IgD-negative memory B cell (primary cell): Measurements from ENCODE around the gene TLE4. TPM values are rescaled to one million over a fixed set of nuclear protein-coding genes. Genes with fewer than 3 reads are reported as not detected.
A peak's percentile ranks its signal among the peaks of the same experiment; 100 is the strongest.

ENCODE experiments used
- H3K27ac Mint-ChIP-seq, 3 donors: one replicate each; pipeline ENCODE4 v1.8.0; 2020 to 2022; ENCODE audit warnings: mild to moderate bottlenecking in 3 of 3, mixed read lengths in 3 of 3, moderate library complexity in 1 of 3
- H3K27me3 Mint-ChIP-seq: one replicate; pipeline ENCODE4 v1.8.0; 2021; ENCODE audit warnings: mixed read lengths
- H3K36me3 Mint-ChIP-seq: one replicate; pipeline ENCODE4 v1.8.0; 2020; ENCODE audit warnings: mild to moderate bottlenecking, mixed read lengths
- H3K4me1 Mint-ChIP-seq, 3 donors: one replicate each; pipeline ENCODE4 v1.8.0; 2020 to 2022; ENCODE audit warnings: mixed read lengths in 3 of 3, mild to moderate bottlenecking in 1 of 3
- H3K4me3 Mint-ChIP-seq, 4 donors: one replicate each; pipeline ENCODE4 v1.8.0; 2020 to 2022; ENCODE audit warnings: mild to moderate bottlenecking in 4 of 4, mixed read lengths in 4 of 4, moderate library complexity in 3 of 4
- H3K9me3 Mint-ChIP-seq, 3 donors: one replicate each; pipeline ENCODE4 v1.8.0; 2020 to 2021; ENCODE audit warnings: mixed read lengths in 3 of 3, mild to moderate bottlenecking in 1 of 3
- polyA plus RNA-seq: library from polyadenylated mRNA; unstranded; fragments of 300-500 nt; fragmentation: Illumina TruSeq; gene quantifications from one replicate; pipeline ENCODE4 v1.2.3, GENCODE V29; 2021

Gene TLE4
- polyA plus RNA-seq, 1 donor from 2014 or later: 20.4 TPM

GRCh38 chr9:79565245-79565644 is 6.5 kb upstream of the TLE4 start:
- Mint-ChIP-seq H3K27me3 (peaks cover 11% of the 10 kb centered on the region), H3K27ac (no peak overlapping the region), H3K4me3 (no peak overlapping the region), H3K4me1 (peaks cover 6 to 18% (median 10%) of the 10 kb centered on the region in 3 donors), H3K9me3 (no peaks in the 10 kb centered on the region), H3K36me3 (no peaks in the 10 kb centered on the region)

DNA sequence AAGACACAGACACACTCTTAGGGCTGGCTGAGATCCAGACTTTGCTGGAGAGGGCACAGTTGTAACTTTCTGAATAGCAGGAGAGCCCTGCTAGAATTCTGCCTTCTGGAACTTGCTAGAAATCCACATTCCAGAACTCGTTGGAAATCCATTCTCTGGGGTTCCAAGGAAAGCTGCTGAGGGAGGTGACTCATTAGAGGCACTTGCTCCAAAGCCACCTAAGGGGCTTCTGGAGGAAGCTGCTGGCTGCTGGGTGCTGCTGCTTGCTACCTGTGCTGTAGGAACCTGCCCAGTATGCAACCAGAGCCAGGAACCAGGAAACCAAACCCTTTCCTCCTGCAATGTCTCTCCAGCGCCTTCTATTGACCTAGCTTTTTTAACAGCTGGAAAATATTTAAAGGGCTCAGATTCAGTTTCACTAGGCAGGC is 4.1 kb upstream of the TLE4 start:
- Mint-ChIP-seq H3K27ac (no peak overlapping the region), H3K27me3 (peaks cover 14% of the 10 kb centered on the region), H3K36me3 (no peaks in the 10 kb centered on the region), H3K9me3 (no peaks in the 10 kb centered on the region), H3K4me3 (no peak overlapping the region), H3K4me1 (peaks cover 6 to 20% (median 10%) of the 10 kb centered on the region in 3 donors)

GRCh38 chr9:79568337-79569101 is 3.2 kb upstream of the TLE4 start:
- Mint-ChIP-seq H3K9me3 (no peaks in the 10 kb centered on the region), H3K27me3 (peaks cover 14% of the 10 kb centered on the region), H3K36me3 (no peaks in the 10 kb centered on the region), H3K4me1 (peaks cover 6 to 21% (median 11%) of the 10 kb centered on the region in 3 donors), H3K4me3 (peak overlapping the region in 2 of 4 donors; percentile 2 to 84), H3K27ac (peak overlapping the region in 1 of 3 donors; percentile 62)

DNA sequence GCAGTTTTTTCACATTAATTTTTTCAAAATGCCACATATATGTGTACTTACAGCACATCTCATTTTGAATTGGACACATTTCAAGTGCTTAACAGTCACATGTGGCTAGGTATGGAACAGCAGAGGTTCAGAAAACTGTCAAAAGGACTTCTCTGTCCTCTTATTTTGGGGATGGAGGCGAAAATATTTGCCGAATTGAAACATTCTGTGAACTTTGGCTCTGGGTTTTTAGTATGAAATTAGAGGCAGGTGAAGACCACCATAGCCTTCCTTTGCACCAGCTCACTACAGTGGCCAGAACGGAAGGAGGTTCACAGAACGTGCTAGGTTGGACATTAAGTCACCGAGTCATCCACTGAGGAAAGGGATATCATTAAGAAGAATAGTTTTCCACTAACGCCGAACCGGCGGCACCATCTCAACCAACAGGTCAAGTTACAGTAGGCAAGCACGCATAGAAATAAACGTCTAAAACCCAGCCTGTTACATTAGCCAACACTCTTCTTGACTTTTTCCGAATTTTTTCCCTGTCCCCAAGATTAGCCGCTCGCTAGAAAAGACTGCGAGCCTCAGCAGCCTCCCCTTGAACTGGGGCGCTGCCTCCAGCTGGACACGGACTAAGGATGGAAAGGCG is 1.8 kb upstream of the TLE4 start:
- no peaks in the 10 kb centered on the region for H3K36me3 Mint-ChIP-seq
- H3K9me3 Mint-ChIP-seq: no peaks in the 10 kb centered on the region
- peaks cover 19 to 33% (median 24%) of the 10 kb centered on the region in 3 donors for H3K4me1 Mint-ChIP-seq
- no peak overlapping the region for H3K4me3 Mint-ChIP-seq
- peaks cover 14% of the 10 kb centered on the region for H3K27me3 Mint-ChIP-seq
- H3K27ac Mint-ChIP-seq: peak overlapping the region; percentile 22 to 83 (median 81)

- H3K9me3 Mint-ChIP-seq: no peaks in the 10 kb centered on the region
- peak overlapping the region; percentile 10 to 81 (median 22) for H3K27ac Mint-ChIP-seq
- H3K27me3 Mint-ChIP-seq: peaks cover 14% of the 10 kb centered on the region
- no peak overlapping the region for H3K4me3 Mint-ChIP-seq
- peaks cover 22 to 31% (median 27%) of the 10 kb centered on the region in 3 donors for H3K4me1 Mint-ChIP-seq
- H3K36me3 Mint-ChIP-seq: no peaks in the 10 kb centered on the region
These were observed 1.1 kb upstream of the TLE4 start for GRCh38 chr9:79570448-79571308.

- H3K9me3 Mint-ChIP-seq: no peaks in the 10 kb centered on the region
- H3K4me3 Mint-ChIP-seq: peak overlapping the region in 2 of 4 donors; percentile 90 to 93
- H3K4me1 Mint-ChIP-seq: peaks cover 30 to 41% (median 37%) of the 10 kb centered on the region in 3 donors
- H3K27me3 Mint-ChIP-seq: peaks cover 14% of the 10 kb centered on the region
- H3K36me3 Mint-ChIP-seq: peaks cover 3% of the 10 kb centered on the region
- H3K27ac Mint-ChIP-seq: no peak overlapping the region
These were observed 355 bp downstream of the TLE4 start for GRCh38 chr9:79572032-79572607.

- H3K4me1 Mint-ChIP-seq: peaks cover 37 to 45% (median 44%) of the 10 kb centered on the region in 3 donors
- H3K4me3 Mint-ChIP-seq: peak overlapping the region in 3 of 4 donors; percentile 90 to 98 (median 93)
- peaks cover 3% of the 10 kb centered on the region for H3K36me3 Mint-ChIP-seq
- H3K27ac Mint-ChIP-seq: peak overlapping the region in 2 of 3 donors; percentile 23 to 98
- H3K9me3 Mint-ChIP-seq: no peaks in the 10 kb centered on the region
- peaks cover 14% of the 10 kb centered on the region for H3K27me3 Mint-ChIP-seq
These were observed 1.0 kb downstream of the TLE4 start for GRCh38 chr9:79572608-79573411.

DNA sequence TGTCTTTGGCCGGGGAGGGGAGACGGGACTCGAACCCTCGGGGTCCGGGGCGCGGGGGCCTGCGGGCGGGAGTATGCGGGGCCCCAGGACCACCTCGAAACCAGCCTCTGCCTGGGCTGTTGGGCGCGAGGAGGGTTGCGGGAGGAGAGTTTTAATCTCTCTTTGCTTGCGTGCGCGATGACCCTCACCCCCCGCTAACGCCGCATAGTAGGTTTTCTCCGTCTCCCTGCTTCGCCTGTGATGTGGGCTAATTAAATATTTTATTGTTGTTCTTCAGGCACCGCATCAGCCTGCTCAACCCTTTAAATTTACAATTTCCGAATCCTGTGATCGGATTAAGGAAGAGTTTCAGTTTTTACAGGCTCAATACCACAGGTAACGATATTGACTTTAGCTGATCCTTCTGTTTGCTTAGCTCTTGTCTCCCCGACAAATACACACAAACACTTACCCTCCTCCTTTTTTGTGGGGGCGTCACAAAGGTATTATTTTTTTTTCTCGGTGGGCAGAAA is 1.7 kb downstream of the TLE4 start:
- no peaks in the 10 kb centered on the region for H3K9me3 Mint-ChIP-seq
- H3K4me3 Mint-ChIP-seq: peak overlapping the region in 3 of 4 donors; percentile 90 to 98 (median 93)
- peak overlapping the region; percentile 90 to 98 (median 97) for H3K27ac Mint-ChIP-seq
- peaks cover 36 to 46% (median 45%) of the 10 kb centered on the region in 3 donors for H3K4me1 Mint-ChIP-seq
- peaks cover 3% of the 10 kb centered on the region for H3K36me3 Mint-ChIP-seq
- peaks cover 11% of the 10 kb centered on the region for H3K27me3 Mint-ChIP-seq

DNA sequence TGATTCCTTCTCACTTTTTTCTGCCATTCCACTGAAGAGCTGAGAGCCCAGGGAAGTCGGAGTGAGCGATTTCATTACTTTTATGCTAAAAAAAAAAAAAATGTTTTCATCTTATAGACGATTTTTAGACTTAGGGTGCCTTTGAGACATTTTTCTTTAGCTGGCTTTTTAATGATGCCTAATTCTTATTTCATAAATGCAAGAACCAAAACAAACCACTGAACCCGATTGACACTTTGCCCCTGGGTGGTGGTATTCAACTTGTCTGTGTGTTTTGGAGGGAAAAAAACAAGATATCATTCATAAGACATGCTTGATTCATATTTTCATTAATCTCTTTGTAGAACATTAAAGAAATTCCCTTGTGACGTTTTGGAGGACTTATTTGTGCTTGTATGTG is 2.4 kb downstream of the TLE4 start:
- H3K36me3 Mint-ChIP-seq: peaks cover 3% of the 10 kb centered on the region
- peaks cover 35 to 47% (median 46%) of the 10 kb centered on the region in 3 donors for H3K4me1 Mint-ChIP-seq
- peak overlapping the region; percentile 8 to 98 (median 90) for H3K27ac Mint-ChIP-seq

DNA sequence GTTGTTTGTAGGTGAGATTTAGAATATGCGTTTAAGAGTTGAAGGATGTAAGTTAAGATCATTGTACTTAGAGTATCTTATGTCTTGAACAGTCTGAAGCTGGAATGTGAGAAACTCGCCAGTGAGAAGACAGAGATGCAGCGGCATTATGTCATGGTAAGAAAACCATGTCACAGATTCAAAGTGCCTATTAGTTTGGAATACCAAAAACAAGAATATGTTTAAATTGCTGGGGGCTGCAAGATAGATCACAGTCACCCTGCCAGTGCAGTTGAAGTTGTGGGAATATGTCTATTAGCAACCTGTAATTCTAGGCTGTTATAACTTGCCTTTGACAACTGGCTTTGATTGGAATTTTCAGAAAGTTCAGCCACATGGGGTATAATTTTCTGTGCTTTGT is 3.0 kb downstream of the TLE4 start:
- peaks cover 35 to 49% (median 48%) of the 10 kb centered on the region in 3 donors for H3K4me1 Mint-ChIP-seq
- H3K4me3 Mint-ChIP-seq: peak overlapping the region in 3 of 4 donors; percentile 66 to 98 (median 93)
- H3K36me3 Mint-ChIP-seq: peaks cover 3% of the 10 kb centered on the region
- peaks cover 7% of the 10 kb centered on the region for H3K27me3 Mint-ChIP-seq
- H3K27ac Mint-ChIP-seq: peak overlapping the region in 2 of 3 donors; percentile 90 to 98
- H3K9me3 Mint-ChIP-seq: no peaks in the 10 kb centered on the region

More for the DNA sequence above, 2.4 kb downstream of the TLE4 start:
- peak overlapping the region in 3 of 4 donors; percentile 90 to 98 (median 93) for H3K4me3 Mint-ChIP-seq
- H3K9me3 Mint-ChIP-seq: no peaks in the 10 kb centered on the region
- peaks cover 7% of the 10 kb centered on the region for H3K27me3 Mint-ChIP-seq

DNA sequence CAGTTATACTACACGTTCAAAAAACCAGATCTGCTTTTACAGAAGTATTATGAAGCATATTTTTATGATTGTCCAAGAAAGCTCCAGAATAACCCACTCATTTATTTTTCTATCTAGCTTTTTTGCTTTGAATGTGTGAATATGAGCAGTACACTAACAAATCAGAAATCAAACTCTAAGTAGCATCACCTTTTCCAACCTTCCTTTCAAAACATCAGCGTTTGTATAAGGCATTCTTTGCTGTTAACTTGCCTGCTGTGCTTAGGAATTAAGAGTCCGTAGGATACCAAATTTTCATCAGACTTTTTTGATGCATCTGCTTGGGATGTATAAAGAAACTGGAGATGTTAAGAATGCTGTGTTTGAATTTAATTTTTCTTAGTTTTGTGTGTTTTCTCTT is 3.8 kb downstream of the TLE4 start:
- peak overlapping the region in 2 of 3 donors; percentile 2 to 50 for H3K27ac Mint-ChIP-seq

GRCh38 chr9:79577969-79578723 is 6.4 kb downstream of the TLE4 start:
- H3K4me3 Mint-ChIP-seq: peak overlapping the region in 3 of 4 donors; percentile 26 to 66 (median 27)

More for the DNA sequence above, 3.8 kb downstream of the TLE4 start:
- peak overlapping the region in 2 of 4 donors; percentile 72 to 82 for H3K4me3 Mint-ChIP-seq
- peaks cover 3% of the 10 kb centered on the region for H3K36me3 Mint-ChIP-seq
- no peaks in the 10 kb centered on the region for H3K27me3 Mint-ChIP-seq
- H3K9me3 Mint-ChIP-seq: no peaks in the 10 kb centered on the region
- peaks cover 37 to 51% (median 45%) of the 10 kb centered on the region in 3 donors for H3K4me1 Mint-ChIP-seq

GRCh38 chr9:79578891-79579290 is 7.1 kb downstream of the TLE4 start:
- Mint-ChIP-seq H3K27ac (no peak overlapping the region), H3K36me3 (peaks cover 3% of the 10 kb centered on the region), H3K4me1 (peaks cover 58 to 72% (median 70%) of the 10 kb centered on the region in 3 donors), H3K9me3 (no peaks in the 10 kb centered on the region), H3K27me3 (no peaks in the 10 kb centered on the region), H3K4me3 (peak overlapping the region in 2 of 4 donors; percentile 18 to 22)

More at GRCh38 chr9:79577969-79578723, 6.4 kb downstream of the TLE4 start:
- Mint-ChIP-seq H3K27ac (peak overlapping the region; percentile 1 to 14 (median 4)), H3K9me3 (no peaks in the 10 kb centered on the region), H3K4me1 (peaks cover 55 to 68% (median 68%) of the 10 kb centered on the region in 3 donors), H3K36me3 (peaks cover 3% of the 10 kb centered on the region), H3K27me3 (no peaks in the 10 kb centered on the region)
